NCI-H748 (cell line): ENCODE measurements around the gene NOSIP.

ENCODE experiments used
- DNase-seq: peaks from one replicate; lab custom pipeline; 2025; ENCODE audit not compliant: unreplicated experiment; lab: John Stamatoyannopoulos, UW

NOSIP gene

GRCh38 chr19:49546825-49547565 lies 33.4 kb downstream of the NOSIP start:
- peak; percentile 91 for DNase-seq

- DNase-seq, result no peak
Observed at GRCh38 chr19:49544154-49544553, 36.2 kb downstream of the NOSIP start.

- DNase-seq, result no peak
Observed at GRCh38 chr19:49543032-49543431, 37.3 kb downstream of the NOSIP start.

- no peak for DNase-seq
Observed at GRCh38 chr19:49542446-49542845, 37.9 kb downstream of the NOSIP start.

DNA sequence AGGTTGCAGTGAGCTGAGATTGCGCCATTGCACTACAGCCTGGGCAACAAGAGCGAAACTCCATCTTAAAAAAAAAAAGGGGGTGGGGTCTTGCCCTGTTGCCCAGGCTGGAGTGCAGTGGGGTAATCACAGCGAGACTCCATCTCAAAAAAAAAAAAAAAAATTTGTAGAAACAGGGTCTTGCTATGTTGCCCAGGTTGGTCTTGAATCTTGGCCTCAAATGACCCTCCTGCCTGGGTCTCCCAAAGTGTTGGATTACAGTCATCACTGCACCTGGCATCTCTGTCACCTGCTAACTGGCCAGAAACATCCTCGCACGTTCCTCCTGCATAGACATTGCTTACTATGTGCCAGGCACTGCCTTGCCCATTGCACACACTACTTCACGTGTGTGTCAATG lies 38.4 kb downstream of the NOSIP start:
- DNase-seq, result no peak

DNA sequence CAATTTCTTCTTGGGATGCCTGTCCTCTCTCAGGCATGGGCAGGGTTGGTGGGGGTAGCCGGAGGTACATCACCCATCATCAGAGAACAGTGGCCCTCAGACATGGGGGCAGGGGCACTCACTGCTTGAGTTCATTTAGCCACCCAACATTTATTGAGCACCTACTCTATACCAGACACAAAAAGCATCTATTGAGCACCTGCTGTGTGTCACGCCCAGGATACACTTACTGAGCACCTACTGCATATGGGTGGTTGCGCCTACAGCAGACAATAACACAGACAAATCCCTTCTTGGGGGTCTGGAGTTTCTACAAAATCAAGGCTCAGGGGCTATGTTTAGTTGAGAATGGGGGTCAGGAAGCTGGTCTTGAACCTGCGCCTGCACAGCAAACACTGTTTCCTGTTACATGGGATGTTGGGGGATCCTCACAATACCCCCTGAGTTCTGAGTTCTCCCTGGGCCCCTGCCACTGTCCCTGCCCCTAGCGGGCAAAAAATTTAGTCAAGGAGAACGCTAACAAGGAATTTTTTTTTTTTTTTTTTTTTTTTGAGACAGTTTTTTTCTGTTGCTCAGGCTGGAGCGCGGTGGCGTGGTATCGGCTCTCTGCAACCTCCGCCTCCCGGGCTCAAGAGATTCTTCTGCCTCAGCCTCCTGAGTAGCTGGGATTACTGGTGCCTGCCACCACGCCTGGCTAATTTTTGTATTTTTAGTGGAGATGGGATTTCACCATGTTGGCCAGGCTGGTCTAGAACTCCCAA lies 41.0 kb downstream of the NOSIP start:
- no peak for DNase-seq

DNA sequence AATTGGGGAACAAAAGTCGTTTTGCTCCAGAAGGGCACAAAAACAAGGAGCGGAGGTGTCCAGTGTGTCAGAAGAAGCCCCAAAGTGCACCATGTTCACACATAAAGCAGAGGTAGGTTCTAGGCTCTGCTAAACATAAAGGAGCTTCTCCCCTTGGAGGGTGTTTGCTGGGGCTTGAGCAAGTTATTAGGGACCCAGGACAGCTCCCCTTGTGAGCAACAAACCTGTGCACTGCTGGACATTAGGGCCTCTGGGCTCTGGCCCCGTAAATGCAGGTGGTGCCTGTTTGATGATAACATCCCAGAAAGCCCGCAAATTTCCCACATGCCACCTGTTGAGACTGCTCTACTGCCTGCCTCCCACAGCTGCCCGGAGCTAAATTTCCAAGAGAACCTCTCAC lies 41.7 kb downstream of the NOSIP start:
- DNase-seq, result no peak

GRCh38 chr19:49536921-49537462 lies 43.4 kb downstream of the NOSIP start:
- no peak for DNase-seq

DNA sequence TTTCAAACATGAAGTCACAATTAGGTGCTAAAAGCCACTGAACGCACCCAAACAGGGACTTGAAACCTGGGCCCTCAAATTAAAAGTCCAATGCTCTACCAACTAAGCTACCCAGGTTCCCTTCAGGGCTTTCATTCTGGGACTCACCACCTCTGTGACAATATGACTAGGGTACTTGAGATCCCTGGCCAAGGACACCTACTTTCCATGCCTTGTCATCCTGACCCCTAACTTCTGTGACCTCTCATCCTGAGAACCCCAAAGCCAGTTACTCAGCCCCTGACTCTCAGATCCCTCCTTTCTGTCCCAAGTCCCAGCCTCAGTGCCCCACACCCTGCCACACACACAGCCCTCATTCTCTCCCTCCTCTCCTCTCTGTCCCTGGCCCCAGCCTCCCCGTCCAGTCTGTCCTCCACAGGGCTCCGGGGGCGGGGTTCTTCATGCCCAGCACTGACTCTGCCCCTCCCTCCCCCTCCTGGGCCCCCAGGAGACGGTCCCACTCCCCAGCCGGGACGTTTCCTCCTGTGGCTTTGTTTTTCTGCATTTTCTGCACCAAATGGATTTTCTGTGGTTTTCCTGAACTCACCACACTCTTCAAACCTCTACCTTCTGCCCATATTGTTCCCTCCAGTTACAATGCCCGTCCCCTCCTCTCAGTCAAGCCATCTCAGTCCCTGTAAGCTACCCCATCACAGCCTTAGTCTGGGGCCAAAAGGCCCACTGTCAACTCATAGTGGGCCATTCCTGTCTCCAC lies 45.5 kb downstream of the NOSIP start:
- no peak for DNase-seq

DNA sequence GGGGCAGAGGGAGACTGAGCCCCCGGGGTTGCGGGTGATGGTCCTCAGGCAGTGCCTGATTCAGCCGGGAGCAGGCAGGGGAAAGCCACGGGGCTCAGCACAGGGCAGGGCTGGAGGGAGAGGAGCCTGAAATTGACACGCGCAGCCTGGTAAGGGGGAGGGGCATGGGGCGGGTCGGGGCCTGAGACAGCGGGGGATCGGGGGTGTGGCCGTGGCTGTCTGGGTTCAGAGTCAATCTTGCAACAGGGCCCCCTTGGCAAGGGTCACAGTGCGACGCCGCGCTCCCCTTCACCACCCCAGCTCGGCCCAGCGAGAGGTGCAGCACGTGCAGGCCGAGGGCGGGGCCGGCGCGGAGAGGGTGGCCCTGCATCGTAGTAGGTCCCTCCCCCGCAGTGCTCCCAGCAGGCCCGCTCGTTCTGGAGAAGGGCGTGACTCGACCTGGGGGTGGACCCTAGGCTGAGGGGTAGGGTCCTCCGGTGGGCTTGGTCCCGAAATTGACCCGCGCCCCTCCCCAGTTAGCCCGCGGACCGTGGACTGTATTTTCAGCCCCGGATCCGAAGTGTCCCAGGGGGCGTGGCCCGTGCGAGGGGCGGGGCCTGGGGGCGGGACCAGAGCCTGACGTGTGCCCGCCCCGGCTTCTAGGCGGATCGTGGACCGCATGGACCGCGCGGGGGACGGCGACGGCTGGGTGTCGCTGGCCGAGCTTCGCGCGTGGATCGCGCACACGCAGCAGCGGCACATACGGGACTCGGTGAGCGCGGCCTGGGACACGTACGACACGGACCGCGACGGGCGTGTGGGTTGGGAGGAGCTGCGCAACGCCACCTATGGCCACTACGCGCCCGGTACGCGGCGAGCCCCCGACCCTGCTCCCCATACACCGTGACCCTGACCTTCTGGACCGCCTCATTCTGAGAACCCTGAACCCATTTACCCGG lies 46.5 kb downstream of the NOSIP start:
- peak; percentile 77 for DNase-seq

GRCh38 chr19:49530708-49531107 lies 49.6 kb downstream of the NOSIP start:
- DNase-seq, result no peak

- DNase-seq, result no peak
Observed at GRCh38 chr19:49528211-49528771, 52.1 kb downstream of the NOSIP start.

- peak; percentile 57 for DNase-seq
Observed at GRCh38 chr19:49524812-49525455, 55.4 kb downstream of the NOSIP start.

GRCh38 chr19:49520705-49521319 lies 59.5 kb downstream of the NOSIP start:
- DNase-seq, result no peak

GRCh38 chr19:49518033-49518432 lies 62.3 kb downstream of the NOSIP start:
- DNase-seq, result no peak

- no peak for DNase-seq
Observed at GRCh38 chr19:49515767-49516166, 64.6 kb downstream of the NOSIP start.

GRCh38 chr19:49514151-49514550 lies 66.2 kb downstream of the NOSIP start:
- no peak for DNase-seq

DNA sequence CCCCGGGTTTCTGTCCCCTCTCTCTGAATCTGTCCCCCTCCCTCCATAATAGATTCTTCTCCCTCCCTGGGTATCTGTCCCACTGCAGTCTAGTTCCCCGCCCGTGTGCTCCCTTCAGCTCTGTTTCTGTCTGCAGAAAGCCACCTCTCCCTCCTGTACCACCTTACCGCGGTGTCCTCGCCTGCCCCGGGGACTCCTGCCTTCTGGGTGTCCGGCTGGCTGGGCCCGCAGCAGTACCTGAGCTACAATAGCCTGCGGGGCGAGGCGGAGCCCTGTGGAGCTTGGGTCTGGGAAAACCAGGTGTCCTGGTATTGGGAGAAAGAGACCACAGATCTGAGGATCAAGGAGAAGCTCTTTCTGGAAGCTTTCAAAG lies 66.6 kb downstream of the NOSIP start:
- DNase-seq, result peak; percentile 30
